Ammon's horn (tissue), 1 donor: Measurements from ENCODE around the gene NBAS.
A peak's percentile ranks its signal among the peaks of the same experiment; 100 is the strongest.
"Not testable (repeated sequence)": the region's sequence is repeated elsewhere in the genome, so short reads cannot be mapped to it uniquely, and the experiment has no call there.

Experiments
- DNase-seq: peaks from one replicate; pipeline ENCODE4 v3.0.0-alpha.2; 2016; ENCODE audit warnings: low spot score

NBAS gene

GRCh38 chr2:15460112-15460620 is 101.0 kb downstream of the NBAS start:
- no peak for DNase-seq

- DNase-seq, result no peak
Observed at GRCh38 chr2:15458277-15458676, 102.9 kb downstream of the NBAS start.

- DNase-seq, result no peak
Observed at GRCh38 chr2:15457868-15458267, 103.3 kb downstream of the NBAS start.

GRCh38 chr2:15456352-15456751 is 104.8 kb downstream of the NBAS start:
- no peak for DNase-seq

- DNase-seq, result no peak
Observed at GRCh38 chr2:15450808-15451207, 110.3 kb downstream of the NBAS start.

- DNase-seq, result peak; percentile 13
Observed at GRCh38 chr2:15449556-15450236, 111.4 kb downstream of the NBAS start.

- no peak for DNase-seq
Observed at GRCh38 chr2:15448250-15448839, 112.8 kb downstream of the NBAS start.

GRCh38 chr2:15447381-15447780 is 113.8 kb downstream of the NBAS start:
- DNase-seq, result no peak

- no peak for DNase-seq
Observed at GRCh38 chr2:15446961-15447360, 114.2 kb downstream of the NBAS start.

- no peak for DNase-seq
Observed at GRCh38 chr2:15445891-15446562, 115.1 kb downstream of the NBAS start.

GRCh38 chr2:15439768-15440524 is 121.2 kb downstream of the NBAS start:
- DNase-seq, result not testable (repeated sequence)

- not testable (repeated sequence) for DNase-seq
Observed at GRCh38 chr2:15439366-15439765, 121.8 kb downstream of the NBAS start.

GRCh38 chr2:15436195-15436594 is 124.9 kb downstream of the NBAS start:
- no peak for DNase-seq

- DNase-seq, result no peak
Observed at GRCh38 chr2:15435474-15435873, 125.7 kb downstream of the NBAS start.

GRCh38 chr2:15432642-15433256 is 128.4 kb downstream of the NBAS start:
- no peak for DNase-seq

- no peak for DNase-seq
Observed at GRCh38 chr2:15429032-15429431, 132.1 kb downstream of the NBAS start.

- no peak for DNase-seq
Observed at GRCh38 chr2:15427987-15428386, 133.1 kb downstream of the NBAS start.

GRCh38 chr2:15426606-15427005 is 134.5 kb downstream of the NBAS start:
- no peak for DNase-seq

- DNase-seq, result no peak
Observed at GRCh38 chr2:15425712-15426111, 135.4 kb downstream of the NBAS start.

- DNase-seq, result no peak
Observed at GRCh38 chr2:15421753-15422152, 139.4 kb downstream of the NBAS start.

GRCh38 chr2:15415748-15416147 is 145.4 kb downstream of the NBAS start:
- no peak for DNase-seq

GRCh38 chr2:15412779-15413178 is 148.4 kb downstream of the NBAS start:
- no peak for DNase-seq
